WI38 (cell line): Measurements from ENCODE around the gene ITPR3.

Experiments
- H3K4me3 ChIP-seq: 2 replicates; pipeline ENCODE4 v1.5.1; 2011; ENCODE audit warnings: low read depth, mild to moderate bottlenecking, control low read depth, low read length
- TF ChIP-seq, protein P1 (sequence below): IDR thresholded peaks from 2 replicates; pipeline ENCODE4 v1.5.1; 2012; ENCODE audit warnings: low read depth, mild to moderate bottlenecking, control low read depth, low read length

The ITPR3 gene

DNA sequence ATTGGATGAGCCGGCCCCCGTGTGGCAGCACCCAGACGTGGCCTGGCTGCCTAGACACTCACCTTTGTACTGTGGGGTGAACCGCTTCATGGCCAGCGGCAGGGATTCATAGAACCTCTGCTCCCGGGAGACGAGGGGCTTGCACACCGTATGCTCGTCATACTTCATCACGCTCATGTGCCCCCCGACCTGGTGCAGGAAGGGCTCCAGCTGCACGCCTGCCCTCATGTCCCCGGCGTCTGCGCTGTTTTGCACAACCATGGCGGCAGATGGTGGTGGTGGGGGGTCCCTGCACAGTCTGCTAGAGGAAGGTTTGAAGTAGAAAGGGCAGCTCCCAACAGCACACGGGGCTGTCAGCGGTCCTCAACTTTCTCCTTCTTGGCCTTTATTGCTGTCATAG, 114.1 kb downstream of the ITPR3 start:
- TF ChIP-seq, protein P1, sequence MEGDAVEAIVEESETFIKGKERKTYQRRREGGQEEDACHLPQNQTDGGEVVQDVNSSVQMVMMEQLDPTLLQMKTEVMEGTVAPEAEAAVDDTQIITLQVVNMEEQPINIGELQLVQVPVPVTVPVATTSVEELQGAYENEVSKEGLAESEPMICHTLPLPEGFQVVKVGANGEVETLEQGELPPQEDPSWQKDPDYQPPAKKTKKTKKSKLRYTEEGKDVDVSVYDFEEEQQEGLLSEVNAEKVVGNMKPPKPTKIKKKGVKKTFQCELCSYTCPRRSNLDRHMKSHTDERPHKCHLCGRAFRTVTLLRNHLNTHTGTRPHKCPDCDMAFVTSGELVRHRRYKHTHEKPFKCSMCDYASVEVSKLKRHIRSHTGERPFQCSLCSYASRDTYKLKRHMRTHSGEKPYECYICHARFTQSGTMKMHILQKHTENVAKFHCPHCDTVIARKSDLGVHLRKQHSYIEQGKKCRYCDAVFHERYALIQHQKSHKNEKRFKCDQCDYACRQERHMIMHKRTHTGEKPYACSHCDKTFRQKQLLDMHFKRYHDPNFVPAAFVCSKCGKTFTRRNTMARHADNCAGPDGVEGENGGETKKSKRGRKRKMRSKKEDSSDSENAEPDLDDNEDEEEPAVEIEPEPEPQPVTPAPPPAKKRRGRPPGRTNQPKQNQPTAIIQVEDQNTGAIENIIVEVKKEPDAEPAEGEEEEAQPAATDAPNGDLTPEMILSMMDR, result no peak

DNA sequence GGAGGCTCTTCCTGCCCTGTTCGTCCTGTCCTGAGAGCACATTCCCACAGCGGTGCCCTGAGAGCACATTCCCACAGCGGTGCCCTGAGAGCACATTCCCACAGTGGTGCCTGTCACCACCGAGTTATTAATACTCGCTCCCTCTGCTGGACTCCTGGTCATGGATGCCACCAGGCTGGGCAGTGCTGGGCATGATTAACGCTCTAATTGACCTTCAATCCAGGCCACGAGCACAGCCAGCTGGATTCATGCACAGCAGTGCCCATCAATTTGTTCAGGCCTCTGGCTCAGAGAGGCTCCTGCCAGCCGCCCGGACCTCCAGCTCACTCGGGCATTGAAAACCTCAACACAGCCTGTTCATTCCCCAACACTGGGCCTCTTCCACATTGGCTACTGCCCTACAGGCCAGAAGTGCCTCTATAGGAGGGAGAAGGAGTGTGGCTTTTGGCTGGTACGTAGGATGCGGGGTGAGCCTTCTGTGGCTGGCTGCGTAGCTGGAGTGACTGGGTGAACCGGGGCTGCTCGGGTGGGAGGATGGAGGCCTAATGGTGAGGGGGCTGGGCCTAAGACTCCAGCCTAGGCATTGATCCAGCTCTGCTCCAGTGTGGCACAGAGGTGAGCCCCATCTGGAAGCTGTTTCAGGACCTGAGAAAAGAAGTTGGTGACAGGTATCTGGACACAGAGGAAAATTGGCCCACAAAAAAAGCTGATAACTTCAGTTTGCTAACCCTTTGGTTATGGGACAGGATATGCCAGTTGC, 116.3 kb downstream of the ITPR3 start:
- no peak overlapping the region for H3K4me3 ChIP-seq
- TF ChIP-seq, protein P1, result no peak

More for the DNA sequence above, 114.1 kb downstream of the ITPR3 start:
- no peak overlapping the region for H3K4me3 ChIP-seq

- H3K4me3 ChIP-seq, result no peak overlapping the region
- TF ChIP-seq, protein P1, result no peak
Observed at GRCh38 chr6:33738153-33738552, 117.0 kb downstream of the ITPR3 start.

DNA sequence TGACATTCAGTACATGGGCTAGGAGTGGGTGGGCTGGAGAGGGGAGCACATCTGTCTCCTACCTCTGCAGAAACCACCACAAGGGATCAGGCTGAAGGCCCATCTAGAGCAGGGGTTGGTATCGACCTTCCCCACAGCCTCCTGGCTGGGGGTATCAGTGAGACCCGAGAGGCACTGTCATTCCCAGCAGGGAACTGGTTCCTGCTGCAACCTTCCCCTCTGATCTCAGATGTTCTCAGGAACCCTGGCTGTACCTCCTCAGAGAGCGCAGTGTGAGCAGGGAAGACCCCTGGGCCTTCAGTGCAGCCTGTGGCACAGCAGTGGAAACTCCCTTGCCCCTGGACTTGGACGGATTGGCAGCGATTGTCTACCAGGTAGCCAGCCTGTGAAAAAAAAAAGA, 117.8 kb downstream of the ITPR3 start:
- H3K4me3 ChIP-seq, result no peak overlapping the region
- TF ChIP-seq, protein P1, result no peak

- TF ChIP-seq, protein P1, result no peak
- H3K4me3 ChIP-seq, result no peak overlapping the region
Observed at GRCh38 chr6:33739571-33739970, 118.4 kb downstream of the ITPR3 start.

GRCh38 chr6:33740204-33740608, 119.1 kb downstream of the ITPR3 start:
- TF ChIP-seq, protein P1, result no peak
- H3K4me3 ChIP-seq, result no peak overlapping the region

DNA sequence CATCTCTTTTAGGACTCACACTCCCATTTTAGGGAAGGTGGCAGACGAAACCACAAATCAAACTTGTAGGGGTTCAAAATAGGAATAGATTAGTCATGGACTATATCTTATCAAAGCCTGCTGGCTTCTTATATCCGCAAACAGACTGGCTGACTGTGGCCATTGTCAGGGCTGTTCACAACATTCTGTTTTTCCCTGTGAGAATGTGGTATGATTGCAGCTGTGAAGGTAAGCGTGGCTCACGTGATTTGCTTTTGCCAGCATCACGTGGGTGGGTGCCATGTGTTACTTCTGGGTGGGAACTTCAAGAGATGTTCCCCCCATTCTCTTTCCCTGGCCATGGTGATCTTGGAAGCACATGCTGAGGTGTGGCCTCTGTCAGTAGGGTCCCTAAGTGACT, 119.7 kb downstream of the ITPR3 start:
- TF ChIP-seq, protein P1, result no peak
- no peak overlapping the region for H3K4me3 ChIP-seq
